Kidney epithelial cell (primary cell): Measurements from ENCODE around the gene LRRN2. TPM values are rescaled to one million over a fixed set of nuclear protein-coding genes. Genes with fewer than 3 reads are reported as not detected.

Source experiments
- DNase-seq: peaks from one replicate; pipeline ENCODE4 v3.0.0-alpha.2; 2010; ENCODE audit warnings: low read depth
- H3K27me3 ChIP-seq: 2 replicates; pipeline ENCODE4 v1.6.0; 2011; ENCODE audit warnings: low read length; ENCODE audit not compliant: control insufficient read depth, insufficient read depth
- H3K36me3 ChIP-seq: 2 replicates; pipeline ENCODE4 v1.5.1; 2011; ENCODE audit warnings: low read length; ENCODE audit not compliant: control insufficient read depth, insufficient read depth
- H3K4me3 ChIP-seq: 2 replicates; pipeline ENCODE4 v1.5.1; 2011; ENCODE audit warnings: low read depth, mild to moderate bottlenecking, control low read depth, low read length
- CTCF ChIP-seq: IDR thresholded peaks from 2 replicates; pipeline ENCODE4 v1.5.1; 2011; ENCODE audit warnings: mild to moderate bottlenecking, moderate library complexity, low read length, control low read depth, inconsistent platforms; ENCODE audit not compliant: insufficient read depth, poor library complexity, severe bottlenecking
- total RNA-seq: library from RNA; depleted of rRNA; stranded (reverse); fragments of >200 nt; gene quantifications from 2 replicates; pipeline ENCODE4 v1.2.3, GENCODE V29; 2015

Gene LRRN2
- total RNA-seq: 7.6 and 10.8 TPM in 2 replicates

- Histone ChIP-seq H3K4me3 (peak within 1 kb of the TSS; percentile 40), H3K36me3 (no peaks in the 10 kb centered on the region), H3K27me3 (peaks cover 31% of the 10 kb centered on the region)
- no peak for TF ChIP-seq CTCF
- no peak for DNase-seq
Measured at GRCh38 chr1:204685236-204686006, at the start of gene LRRN2. Gene LRRN2, minus strand, starts transcription at chr1:204685738. Its CDS starts 65,746 bp downstream, at chr1:204619992.

GRCh38 chr1:204735042-204735441, 49.5 kb upstream of the LRRN2 start:
- no peak for TF ChIP-seq CTCF
- no peak for DNase-seq
- no peak overlapping the region for H3K4me3 ChIP-seq
- no peaks in the 10 kb centered on the region for H3K36me3 ChIP-seq
- H3K27me3 ChIP-seq: peaks cover 7% of the 10 kb centered on the region

- H3K4me3 ChIP-seq: no peak overlapping the region
- TF ChIP-seq CTCF: no peak
- H3K27me3 ChIP-seq: peaks cover 7% of the 10 kb centered on the region
- no peak for DNase-seq
- H3K36me3 ChIP-seq: no peaks in the 10 kb centered on the region
Measured at GRCh38 chr1:204733869-204734596, 48.5 kb upstream of the LRRN2 start.

DNA sequence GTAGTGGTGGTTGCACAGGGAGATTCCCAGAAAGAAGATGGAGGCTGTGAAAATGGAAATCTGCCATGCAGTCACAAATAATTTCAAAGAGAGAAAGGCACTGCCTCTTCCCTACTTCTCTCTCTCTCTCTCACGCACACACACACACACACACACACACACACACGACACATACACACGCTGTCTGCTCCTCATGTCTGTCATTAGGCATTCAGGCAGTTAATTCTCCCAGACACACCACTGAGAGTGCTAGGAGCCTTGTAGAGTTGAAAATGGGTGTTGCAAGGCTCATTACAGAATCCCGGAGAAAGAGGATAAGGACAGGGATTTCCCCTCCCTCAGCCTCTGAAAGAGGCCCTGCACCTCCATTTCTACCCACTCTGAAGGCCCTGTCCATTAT, 47.8 kb upstream of the LRRN2 start:
- Histone ChIP-seq H3K36me3 (no peaks in the 10 kb centered on the region), H3K4me3 (no peak overlapping the region), H3K27me3 (peaks cover 7% of the 10 kb centered on the region)
- no peak for TF ChIP-seq CTCF
- DNase-seq: no peak

DNA sequence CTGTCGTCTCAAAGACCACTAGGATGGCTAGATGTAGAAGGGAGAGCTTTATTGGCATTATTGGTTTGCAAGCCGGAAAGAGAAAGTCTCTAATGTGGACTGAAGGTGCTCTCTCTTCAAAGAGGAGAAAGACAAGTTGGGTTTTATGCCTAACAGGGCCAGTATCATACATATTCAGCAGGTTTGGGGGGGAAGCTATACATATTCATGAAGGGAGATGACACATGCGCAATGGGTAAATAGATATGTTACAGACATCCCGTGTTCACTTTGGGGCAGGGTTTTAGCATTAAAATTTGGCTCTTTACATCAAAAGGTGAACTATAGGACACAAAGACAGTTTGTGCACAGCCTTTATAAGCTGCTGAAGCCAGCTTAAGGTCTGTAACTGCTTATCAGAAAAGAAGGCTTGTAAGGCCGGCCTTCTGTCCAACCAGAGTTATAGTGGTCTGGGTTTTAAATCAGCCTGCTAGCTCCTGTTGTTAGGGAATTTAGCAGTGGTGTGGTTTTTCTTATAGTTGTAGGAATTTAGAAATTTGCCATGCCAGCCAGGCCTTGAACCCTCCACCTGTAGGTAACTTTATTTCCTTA, 46.5 kb upstream of the LRRN2 start:
- no peak for TF ChIP-seq CTCF
- DNase-seq: no peak
- Histone ChIP-seq H3K27me3 (peaks cover 7% of the 10 kb centered on the region), H3K36me3 (no peaks in the 10 kb centered on the region), H3K4me3 (no peak overlapping the region)
